ENCODE results near the gene ATL2. TPM values are rescaled to one million over a fixed set of nuclear protein-coding genes. Genes with fewer than 3 reads are reported as not detected.

Gene ATL2
- total and polyA plus RNA-seq, 2 donors (not counting 1 experiment from before 2014, with no cell fraction given): 26.5 to 70.7 TPM

- no peak overlapping the region for H3K4me2 ChIP-seq (ENCODE audit: extremely low read depth, insufficient read depth, low read length)
- no peaks in the 10 kb centered on the region for H3K27me3 ChIP-seq (ENCODE audit: control insufficient read depth, insufficient read depth, low read length)
- H3K9ac ChIP-seq (ENCODE audit: insufficient read depth, low read length): no peak overlapping the region
- no peaks in the 10 kb centered on the region for H3K4me1 ChIP-seq (ENCODE audit: control insufficient read depth, extremely low read depth, insufficient read depth, low read length)
- TF ChIP-seq CTCF (conservative IDR thresholded peaks at IDR 0.05 in 1 of 2, IDR thresholded peaks at IDR 0.05 in 1 of 2; ENCODE audit: low read depth in 1 of 2, low read length in 2 of 2) (no peak), EZH2 (IDR thresholded peaks at IDR 0.05; ENCODE audit: low read length, missing control alignments) (no peak)
- no peaks in the 10 kb centered on the region for H3K36me3 ChIP-seq (ENCODE audit: control insufficient read depth, insufficient read depth, low read length)
- H2AFZ ChIP-seq (ENCODE audit: low read length): no peak overlapping the region
- no peaks in the 10 kb centered on the region for H4K20me1 ChIP-seq (ENCODE audit: control insufficient read depth, extremely low read depth, insufficient read depth, low read length)
- no peak overlapping the region for H3K4me3 ChIP-seq (replicated peaks in 1 of 4; ENCODE audit: control extremely low read depth in 1 of 4, insufficient read depth in 1 of 4, low read depth in 3 of 4, low read length in 4 of 4)
- H3K79me2 ChIP-seq (ENCODE audit: control insufficient read depth, insufficient read depth, low read length): peaks cover 10% of the 10 kb centered on the region
- no peak for DNase-seq (ENCODE audit: low read depth in 2 of 2)
- H3K27ac ChIP-seq (ENCODE audit: insufficient read depth, low read length): no peak overlapping the region
- no peaks in the 10 kb centered on the region for H3K9me3 ChIP-seq (ENCODE audit: control insufficient read depth, insufficient read depth, low read depth, low read length)
These were observed 3.5 kb upstream of the ATL2 start for GRCh38 chr2:38380397-38381130.

- H3K4me2 ChIP-seq (ENCODE audit: extremely low read depth, insufficient read depth, low read length): peak overlapping the region; percentile 89
- peaks cover 51% of the 10 kb centered on the region for H3K79me2 ChIP-seq (ENCODE audit: control insufficient read depth, insufficient read depth, low read length)
- H3K4me3 ChIP-seq (replicated peaks in 1 of 4; ENCODE audit: control extremely low read depth in 1 of 4, insufficient read depth in 1 of 4, low read depth in 3 of 4, low read length in 4 of 4): peak overlapping the region; percentile 80 to 94 (median 84)
- peak; percentile 71 to 74 for DNase-seq (ENCODE audit: low read depth in 2 of 2)
- H3K27me3 ChIP-seq (ENCODE audit: control insufficient read depth, insufficient read depth, low read length): no peaks in the 10 kb centered on the region
- H3K4me1 ChIP-seq (ENCODE audit: control insufficient read depth, extremely low read depth, insufficient read depth, low read length): no peaks in the 10 kb centered on the region
- H2AFZ ChIP-seq (ENCODE audit: low read length): peak overlapping the region; percentile 82
- no peaks in the 10 kb centered on the region for H3K9me3 ChIP-seq (ENCODE audit: control insufficient read depth, insufficient read depth, low read depth, low read length)
- H3K9ac ChIP-seq (ENCODE audit: insufficient read depth, low read length): peak overlapping the region; percentile 98
- peak in 1 of 2 donors; percentile 26 for TF ChIP-seq CTCF (conservative IDR thresholded peaks at IDR 0.05 in 1 of 2, IDR thresholded peaks at IDR 0.05 in 1 of 2; ENCODE audit: low read depth in 1 of 2, low read length in 2 of 2)
- no peak for TF ChIP-seq EZH2 (IDR thresholded peaks at IDR 0.05; ENCODE audit: low read length, missing control alignments)
- H3K27ac ChIP-seq (ENCODE audit: insufficient read depth, low read length): peak overlapping the region; percentile 89
- no peaks in the 10 kb centered on the region for H4K20me1 ChIP-seq (ENCODE audit: control insufficient read depth, extremely low read depth, insufficient read depth, low read length)
- no peaks in the 10 kb centered on the region for H3K36me3 ChIP-seq (ENCODE audit: control insufficient read depth, insufficient read depth, low read length)
These were observed 575 bp downstream of the ATL2 start for GRCh38 chr2:38376346-38377049.

- peak overlapping the region; percentile 80 to 94 (median 84) for H3K4me3 ChIP-seq (replicated peaks in 1 of 4; ENCODE audit: control extremely low read depth in 1 of 4, insufficient read depth in 1 of 4, low read depth in 3 of 4, low read length in 4 of 4)
- H3K79me2 ChIP-seq (ENCODE audit: control insufficient read depth, insufficient read depth, low read length): peaks cover 57% of the 10 kb centered on the region
- H3K4me1 ChIP-seq (ENCODE audit: control insufficient read depth, extremely low read depth, insufficient read depth, low read length): no peaks in the 10 kb centered on the region
- peak overlapping the region; percentile 98 for H3K9ac ChIP-seq (ENCODE audit: insufficient read depth, low read length)
- no peak for TF ChIP-seq CTCF (conservative IDR thresholded peaks at IDR 0.05 in 1 of 2, IDR thresholded peaks at IDR 0.05 in 1 of 2; ENCODE audit: low read depth in 1 of 2, low read length in 2 of 2)
- no peak for TF ChIP-seq EZH2 (IDR thresholded peaks at IDR 0.05; ENCODE audit: low read length, missing control alignments)
- H3K4me2 ChIP-seq (ENCODE audit: extremely low read depth, insufficient read depth, low read length): peak overlapping the region; percentile 89
- no peaks in the 10 kb centered on the region for H3K36me3 ChIP-seq (ENCODE audit: control insufficient read depth, insufficient read depth, low read length)
- H3K27ac ChIP-seq (ENCODE audit: insufficient read depth, low read length): peak overlapping the region; percentile 89
- peak; percentile 27 to 47 for DNase-seq (ENCODE audit: low read depth in 2 of 2)
- no peaks in the 10 kb centered on the region for H4K20me1 ChIP-seq (ENCODE audit: control insufficient read depth, extremely low read depth, insufficient read depth, low read length)
- H2AFZ ChIP-seq (ENCODE audit: low read length): peak overlapping the region; percentile 32
- H3K27me3 ChIP-seq (ENCODE audit: control insufficient read depth, insufficient read depth, low read length): no peaks in the 10 kb centered on the region
- no peaks in the 10 kb centered on the region for H3K9me3 ChIP-seq (ENCODE audit: control insufficient read depth, insufficient read depth, low read depth, low read length)
These were observed 1.3 kb downstream of the ATL2 start for GRCh38 chr2:38375696-38376345.

All from fibroblast of lung (primary cell).